ENCODE data around the gene MALRD1.
"Not testable (repeated sequence)": the region's sequence is repeated elsewhere in the genome, so short reads cannot be mapped to it uniquely, and the experiment has no call there.

MALRD1 gene

GRCh38 chr10:19710600-19710999, 662.0 kb downstream of the MALRD1 start:
- no peak for DNase-seq (ENCODE audit: low read depth in 2 of 2)

GRCh38 chr10:19713159-19713558, 664.6 kb downstream of the MALRD1 start:
- DNase-seq (ENCODE audit: low read depth in 2 of 2): no peak

DNA sequence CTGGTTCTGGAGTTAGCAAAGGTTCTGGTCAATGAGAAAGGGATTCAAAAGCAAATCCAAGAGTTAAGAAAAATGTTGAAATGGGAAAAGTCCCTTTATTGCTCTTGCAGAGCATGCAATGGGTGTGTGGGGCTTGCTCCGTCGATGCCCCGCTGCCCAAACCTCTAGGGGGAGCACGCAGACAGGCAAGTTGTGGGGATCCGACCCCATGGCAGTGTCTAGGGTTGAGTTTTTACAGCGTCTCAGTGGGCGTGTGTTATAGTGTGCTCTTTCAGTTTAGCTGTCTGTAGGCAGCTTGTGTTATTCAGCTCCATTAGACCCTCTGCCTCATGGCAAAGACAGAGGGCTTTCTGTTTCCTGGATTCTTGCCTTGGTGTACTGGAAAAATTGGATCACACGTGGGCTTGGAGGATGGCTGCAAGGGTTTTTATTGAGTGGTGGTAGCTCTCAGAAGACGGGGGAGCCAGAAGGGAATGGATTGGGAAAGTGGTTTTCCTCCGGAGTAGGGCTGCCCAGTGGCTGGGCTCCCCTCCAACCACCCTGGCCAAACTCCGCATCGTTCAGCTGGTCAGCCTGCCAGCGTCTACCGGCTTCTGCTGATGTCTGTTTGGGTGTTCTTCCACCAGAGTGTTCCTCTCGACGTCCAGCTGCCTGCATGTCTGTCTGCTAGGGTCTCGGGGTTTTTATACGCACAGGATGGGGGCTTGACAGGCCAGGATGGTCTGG, 665.4 kb downstream of the MALRD1 start:
- no peak for DNase-seq (ENCODE audit: low read depth in 2 of 2)

- no peak for DNase-seq (ENCODE audit: low read depth in 2 of 2)
Observed at GRCh38 chr10:19719284-19719683, 670.7 kb downstream of the MALRD1 start.

DNA sequence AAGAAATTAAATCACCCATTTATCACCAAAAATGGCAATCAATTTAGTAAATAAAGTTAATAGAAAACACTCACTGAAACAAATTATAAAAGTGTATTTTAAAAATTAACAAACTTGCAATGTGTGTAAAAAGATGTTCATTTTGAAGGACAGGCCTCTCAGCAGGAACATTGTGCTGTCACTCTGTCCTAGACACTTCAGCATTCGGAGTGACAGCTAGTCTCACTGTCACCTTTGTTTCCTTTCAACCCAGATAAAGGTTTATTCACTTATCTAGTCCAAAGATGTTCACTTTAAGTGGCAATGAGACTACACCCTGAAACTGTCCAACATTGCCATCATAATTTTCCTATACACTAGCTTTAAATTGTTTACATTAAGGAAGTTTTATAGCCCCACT, 675.7 kb downstream of the MALRD1 start:
- DNase-seq (ENCODE audit: low read depth in 2 of 2): no peak

DNA sequence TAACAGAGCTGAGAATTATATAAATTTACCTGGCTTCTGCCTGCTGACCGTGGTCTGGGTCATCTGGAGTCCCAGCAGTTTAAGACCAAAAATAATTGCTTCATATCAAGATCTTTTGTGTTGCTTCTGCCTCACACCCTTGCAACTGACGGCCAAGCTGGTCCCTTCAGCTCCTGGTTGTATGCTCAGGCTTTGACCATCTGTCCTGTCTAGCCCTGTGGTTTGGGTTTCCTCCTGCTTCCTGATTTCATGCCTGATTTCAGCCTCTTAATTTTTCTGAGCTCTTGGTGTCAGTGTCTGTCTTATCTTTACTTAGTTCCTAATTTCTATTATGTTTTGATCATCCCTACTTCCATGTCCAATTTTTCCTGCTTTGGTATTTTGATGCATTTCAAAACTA, 679.8 kb downstream of the MALRD1 start:
- DNase-seq (ENCODE audit: low read depth in 2 of 2): no peak

DNA sequence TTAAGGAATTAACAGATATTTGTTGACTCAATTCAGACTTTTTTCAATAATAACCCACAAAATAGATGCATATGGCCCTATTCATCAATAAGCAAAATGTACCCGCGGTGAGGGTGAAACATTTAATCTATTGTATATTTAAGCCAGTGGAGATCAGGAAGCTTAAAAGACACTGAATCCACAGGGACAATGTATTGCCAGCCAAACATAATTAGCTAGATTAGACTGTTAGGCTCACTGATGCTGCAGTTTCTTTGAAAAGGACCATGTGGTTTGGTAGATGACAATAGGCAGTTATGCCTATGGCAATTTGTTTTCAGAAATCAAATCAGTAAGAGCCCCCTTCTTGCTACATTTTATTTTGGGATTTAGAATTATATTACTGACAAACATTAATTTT, 680.4 kb downstream of the MALRD1 start:
- no peak for DNase-seq (ENCODE audit: low read depth in 2 of 2)

- DNase-seq (ENCODE audit: low read depth in 2 of 2): no peak
Observed at GRCh38 chr10:19730167-19730906, 681.7 kb downstream of the MALRD1 start.

DNA sequence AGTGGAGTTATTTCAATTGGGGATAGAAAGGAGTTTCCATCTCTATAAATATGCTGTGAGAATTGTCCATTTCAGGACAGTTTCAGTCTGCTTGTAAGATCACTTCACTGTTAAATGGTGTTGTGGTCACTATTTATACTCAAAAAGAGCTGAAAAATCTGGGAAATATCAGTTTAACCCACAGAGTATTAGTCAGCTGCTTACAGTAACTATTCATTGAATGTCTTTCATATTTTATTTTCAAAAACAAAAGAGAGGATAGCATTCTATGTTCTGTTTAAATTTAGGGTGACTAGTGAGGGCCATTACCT, 682.3 kb downstream of the MALRD1 start:
- no peak for DNase-seq (ENCODE audit: low read depth in 2 of 2)

DNA sequence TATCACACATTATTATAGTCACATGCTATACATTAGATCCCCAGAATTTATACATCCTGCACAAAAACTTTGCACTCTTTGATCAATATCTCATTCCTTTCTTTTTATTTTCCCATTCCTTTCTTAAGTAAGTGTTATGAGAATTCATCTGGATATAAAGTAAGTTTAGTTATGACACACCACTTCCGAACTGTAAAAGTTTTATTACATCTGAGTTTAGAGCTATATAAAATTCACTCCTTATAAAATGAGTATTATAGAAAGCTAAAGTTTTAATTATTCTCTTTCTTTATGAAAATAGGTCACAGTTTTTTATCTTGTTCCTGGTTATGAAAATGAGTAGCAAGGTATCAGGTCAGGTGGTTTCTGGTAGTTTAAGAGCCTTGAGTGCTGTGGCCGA, 683.0 kb downstream of the MALRD1 start:
- DNase-seq (ENCODE audit: low read depth in 2 of 2): no peak

DNA sequence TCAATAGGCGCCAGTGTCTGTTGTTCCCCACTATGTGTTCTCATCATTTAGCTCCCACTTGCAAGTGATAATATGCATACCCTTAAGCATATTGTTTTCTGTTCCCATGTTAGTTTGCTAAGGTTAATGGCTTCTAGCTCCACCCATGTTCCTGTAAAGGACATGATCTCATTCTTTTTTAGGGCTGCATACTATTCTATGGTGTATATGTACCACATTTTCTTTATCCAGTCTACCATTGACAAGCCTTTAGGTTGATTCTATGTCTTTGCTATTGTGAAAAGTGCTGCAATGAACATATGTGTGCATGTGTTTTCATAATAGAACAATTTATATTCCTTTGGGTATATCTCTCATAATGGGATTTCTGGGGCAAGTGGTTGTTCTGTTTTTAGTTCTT, 689.8 kb downstream of the MALRD1 start:
- no peak for DNase-seq (ENCODE audit: low read depth in 2 of 2)

DNA sequence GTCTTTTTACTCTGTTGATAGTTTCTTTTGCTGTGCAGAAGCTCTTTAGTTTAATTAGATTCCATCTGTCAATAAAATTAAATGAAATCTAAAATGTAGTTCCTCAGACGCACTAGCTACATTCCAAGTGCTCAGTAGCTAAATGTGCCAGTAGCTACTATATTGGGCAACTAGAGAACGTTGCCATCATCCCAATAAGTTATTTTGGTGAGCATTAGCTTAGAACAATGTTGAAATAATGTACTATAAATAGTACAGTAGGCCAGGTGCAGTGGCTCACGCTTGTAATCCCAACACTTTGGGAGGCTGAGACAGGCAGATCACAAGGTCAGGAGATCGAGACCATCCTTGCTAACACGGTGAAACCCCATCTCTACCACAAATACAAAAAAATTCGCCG, 690.6 kb downstream of the MALRD1 start:
- not testable (repeated sequence) for DNase-seq (ENCODE audit: low read depth in 2 of 2)

GRCh38 chr10:19742144-19742543, 693.5 kb downstream of the MALRD1 start:
- not testable (repeated sequence) for DNase-seq (ENCODE audit: low read depth in 2 of 2)

DNA sequence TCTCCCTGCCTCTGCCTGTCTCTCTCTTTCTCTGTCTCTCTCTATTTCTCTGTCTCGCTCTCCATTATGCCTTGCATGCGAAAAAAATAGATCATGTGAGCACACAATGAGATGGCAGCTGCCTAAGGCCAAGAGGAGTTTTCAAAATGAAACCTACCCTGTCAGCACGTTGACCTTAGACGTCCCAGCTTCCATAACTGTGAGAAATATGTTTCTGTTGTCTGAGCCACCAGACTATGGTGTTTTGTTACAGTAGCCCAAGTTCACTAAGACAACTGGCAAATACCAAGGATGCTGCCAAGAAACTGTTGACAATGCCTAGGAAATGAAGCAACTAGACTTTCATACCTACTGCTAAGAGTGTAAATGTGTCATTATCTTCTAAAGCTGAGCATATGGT, 697.1 kb downstream of the MALRD1 start:
- DNase-seq (ENCODE audit: low read depth in 2 of 2): no peak

DNA sequence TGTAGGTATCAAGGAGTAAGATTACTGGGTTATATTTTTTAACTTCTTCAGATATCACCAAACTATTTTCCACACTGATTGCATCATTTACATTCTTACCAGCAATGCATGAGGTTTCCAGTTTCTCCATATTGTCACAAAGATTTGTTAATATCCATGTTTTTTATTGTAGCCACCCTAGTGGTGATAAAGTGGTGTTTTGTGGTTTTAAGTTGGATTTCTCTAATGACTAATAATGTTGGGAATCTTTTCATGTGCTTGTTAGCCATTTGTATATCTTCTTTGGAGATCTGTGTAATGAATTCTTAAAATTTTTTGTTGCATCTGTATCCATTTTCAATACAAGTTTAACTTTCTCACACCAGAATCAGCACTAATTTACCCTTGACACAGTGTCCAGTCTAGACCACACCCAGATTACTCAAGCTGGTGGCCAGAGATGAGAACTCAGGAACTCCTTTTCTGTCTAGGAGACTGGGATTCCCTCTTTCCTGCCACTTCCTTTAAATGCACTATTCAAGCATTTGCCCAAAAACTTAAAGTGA, 700.7 kb downstream of the MALRD1 start:
- no peak for DNase-seq (ENCODE audit: low read depth in 2 of 2)

DNA sequence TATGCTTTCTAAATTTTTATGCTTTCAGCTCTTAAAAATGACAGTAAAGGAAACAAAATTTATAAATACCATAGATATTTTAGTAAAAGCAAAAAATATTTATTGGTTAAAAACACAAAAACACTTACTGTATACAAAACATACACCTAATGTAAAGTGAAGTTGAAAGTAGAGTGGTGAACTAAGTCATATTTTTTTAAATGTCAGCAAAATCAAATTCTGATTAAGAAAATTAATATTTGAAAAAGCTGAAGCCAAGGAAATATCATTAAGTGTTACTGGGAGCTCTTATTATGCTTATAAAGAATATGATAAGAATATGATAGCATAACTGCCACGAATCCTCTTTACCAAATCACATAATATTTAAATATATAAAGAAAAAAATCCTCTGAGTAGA, 702.4 kb downstream of the MALRD1 start:
- no peak for DNase-seq (ENCODE audit: low read depth in 2 of 2)

- DNase-seq (ENCODE audit: low read depth in 2 of 2): no peak
Observed at GRCh38 chr10:19756919-19757318, 708.3 kb downstream of the MALRD1 start.

DNA sequence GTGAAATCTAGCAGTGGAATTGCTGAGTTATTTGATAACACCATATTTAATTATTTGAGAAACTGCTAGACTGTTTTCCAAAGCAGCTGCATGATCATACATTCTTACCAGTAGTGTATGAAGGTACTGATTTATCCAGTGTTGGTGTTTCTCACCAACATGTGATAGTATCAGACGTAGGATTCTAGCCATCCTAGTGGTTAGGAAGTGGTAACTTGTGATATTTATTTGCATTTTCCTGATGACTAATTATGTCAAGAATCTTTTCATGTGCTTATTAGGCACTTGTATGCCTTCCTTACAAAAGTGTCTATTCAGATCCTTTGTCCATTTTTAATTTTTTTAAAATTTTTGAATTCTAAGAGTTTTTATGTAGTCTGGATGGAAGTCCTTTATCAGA, 713.4 kb downstream of the MALRD1 start:
- no peak for DNase-seq (ENCODE audit: low read depth in 2 of 2)

- no peak for DNase-seq (ENCODE audit: low read depth in 2 of 2)
Observed at GRCh38 chr10:19764111-19764510, 715.5 kb downstream of the MALRD1 start.

- no peak for DNase-seq (ENCODE audit: low read depth in 2 of 2)
Observed at GRCh38 chr10:19767876-19768275, 719.3 kb downstream of the MALRD1 start.

DNA sequence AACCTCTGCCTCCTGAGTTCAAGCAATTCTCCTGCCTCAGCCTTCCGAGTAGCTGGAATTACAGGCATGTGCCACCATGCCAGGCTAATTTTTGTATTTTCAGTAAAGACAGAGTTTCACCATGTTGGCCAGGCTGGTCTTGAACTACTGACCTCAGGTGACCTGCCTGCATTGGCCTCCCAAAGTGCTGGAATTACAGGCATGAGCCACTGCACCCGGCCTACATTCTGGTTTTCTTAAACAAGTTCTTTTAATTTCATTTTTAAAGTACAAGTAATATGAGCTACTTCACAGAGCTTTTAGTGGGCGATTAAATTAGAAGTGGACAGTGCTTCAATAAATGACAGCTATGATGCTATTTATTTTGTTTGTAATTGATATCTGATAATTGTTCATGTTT, 721.2 kb downstream of the MALRD1 start:
- DNase-seq (ENCODE audit: low read depth in 2 of 2): not testable (repeated sequence)

- DNase-seq (ENCODE audit: low read depth in 2 of 2): no peak
Observed at GRCh38 chr10:19772972-19773371, 724.4 kb downstream of the MALRD1 start.

- DNase-seq (ENCODE audit: low read depth in 2 of 2): no peak
Observed at GRCh38 chr10:19775296-19775695, 726.7 kb downstream of the MALRD1 start.
